ENCODE data around the gene P4HB.

Gene P4HB

DNA sequence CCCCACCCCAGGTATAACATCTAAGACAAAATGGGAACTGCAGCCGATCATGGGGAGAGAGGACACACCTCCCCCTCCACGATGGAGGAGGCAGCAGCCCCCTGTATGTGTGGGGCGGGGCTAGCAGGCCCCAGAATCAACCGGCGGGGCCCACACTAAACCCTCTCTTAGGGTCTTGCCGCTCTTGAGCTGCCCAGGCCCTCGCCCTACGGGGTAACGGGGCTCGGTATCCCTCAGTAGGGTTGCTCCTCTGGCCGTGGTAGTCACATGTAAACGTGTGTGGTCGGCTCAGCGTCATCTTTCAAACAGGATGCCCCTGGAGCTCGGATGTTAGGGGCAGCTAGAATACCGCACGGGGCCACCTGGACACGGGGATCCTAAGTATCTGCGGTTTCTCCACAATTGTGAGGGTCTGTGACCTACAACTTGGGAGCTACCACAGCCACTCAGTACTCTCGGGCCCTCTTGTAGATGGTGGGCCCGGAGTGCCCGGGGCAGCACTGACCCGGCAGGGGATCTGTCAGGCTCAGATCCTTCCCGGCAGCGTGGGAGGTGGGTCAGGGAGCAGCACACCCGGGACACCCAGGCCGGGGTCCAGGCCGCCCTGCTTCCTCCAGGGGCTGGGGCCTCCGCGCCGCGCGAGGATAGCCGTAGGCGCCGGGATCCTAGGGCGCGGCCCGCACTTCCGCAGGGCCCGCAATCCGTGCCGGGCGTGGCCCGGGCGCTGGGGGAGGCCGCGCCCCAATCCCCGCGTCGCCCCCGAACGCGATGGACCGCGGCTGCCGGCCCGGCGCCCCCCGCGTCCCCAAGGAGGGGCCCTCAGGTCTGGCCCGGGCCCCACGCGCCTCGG is 10.0 kb upstream of the P4HB start (continued):
- TF ChIP-seq, protein P1, sequence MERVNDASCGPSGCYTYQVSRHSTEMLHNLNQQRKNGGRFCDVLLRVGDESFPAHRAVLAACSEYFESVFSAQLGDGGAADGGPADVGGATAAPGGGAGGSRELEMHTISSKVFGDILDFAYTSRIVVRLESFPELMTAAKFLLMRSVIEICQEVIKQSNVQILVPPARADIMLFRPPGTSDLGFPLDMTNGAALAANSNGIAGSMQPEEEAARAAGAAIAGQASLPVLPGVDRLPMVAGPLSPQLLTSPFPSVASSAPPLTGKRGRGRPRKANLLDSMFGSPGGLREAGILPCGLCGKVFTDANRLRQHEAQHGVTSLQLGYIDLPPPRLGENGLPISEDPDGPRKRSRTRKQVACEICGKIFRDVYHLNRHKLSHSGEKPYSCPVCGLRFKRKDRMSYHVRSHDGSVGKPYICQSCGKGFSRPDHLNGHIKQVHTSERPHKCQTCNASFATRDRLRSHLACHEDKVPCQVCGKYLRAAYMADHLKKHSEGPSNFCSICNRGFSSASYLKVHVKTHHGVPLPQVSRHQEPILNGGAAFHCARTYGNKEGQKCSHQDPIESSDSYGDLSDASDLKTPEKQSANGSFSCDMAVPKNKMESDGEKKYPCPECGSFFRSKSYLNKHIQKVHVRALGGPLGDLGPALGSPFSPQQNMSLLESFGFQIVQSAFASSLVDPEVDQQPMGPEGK (CRISPR knock-in tag; IDR thresholded peaks at IDR 0.05; ENCODE audit: borderline replicate concordance), result 0 out of 2 replicates have a peak, but pooled peaks have one; percentile 21
- TF ChIP-seq OSR1 (CRISPR knock-in tag; IDR thresholded peaks at IDR 0.05), result no peak
- no peak for TF ChIP-seq ZFP3 (CRISPR knock-in tag; IDR thresholded peaks at IDR 0.05)

DNA sequence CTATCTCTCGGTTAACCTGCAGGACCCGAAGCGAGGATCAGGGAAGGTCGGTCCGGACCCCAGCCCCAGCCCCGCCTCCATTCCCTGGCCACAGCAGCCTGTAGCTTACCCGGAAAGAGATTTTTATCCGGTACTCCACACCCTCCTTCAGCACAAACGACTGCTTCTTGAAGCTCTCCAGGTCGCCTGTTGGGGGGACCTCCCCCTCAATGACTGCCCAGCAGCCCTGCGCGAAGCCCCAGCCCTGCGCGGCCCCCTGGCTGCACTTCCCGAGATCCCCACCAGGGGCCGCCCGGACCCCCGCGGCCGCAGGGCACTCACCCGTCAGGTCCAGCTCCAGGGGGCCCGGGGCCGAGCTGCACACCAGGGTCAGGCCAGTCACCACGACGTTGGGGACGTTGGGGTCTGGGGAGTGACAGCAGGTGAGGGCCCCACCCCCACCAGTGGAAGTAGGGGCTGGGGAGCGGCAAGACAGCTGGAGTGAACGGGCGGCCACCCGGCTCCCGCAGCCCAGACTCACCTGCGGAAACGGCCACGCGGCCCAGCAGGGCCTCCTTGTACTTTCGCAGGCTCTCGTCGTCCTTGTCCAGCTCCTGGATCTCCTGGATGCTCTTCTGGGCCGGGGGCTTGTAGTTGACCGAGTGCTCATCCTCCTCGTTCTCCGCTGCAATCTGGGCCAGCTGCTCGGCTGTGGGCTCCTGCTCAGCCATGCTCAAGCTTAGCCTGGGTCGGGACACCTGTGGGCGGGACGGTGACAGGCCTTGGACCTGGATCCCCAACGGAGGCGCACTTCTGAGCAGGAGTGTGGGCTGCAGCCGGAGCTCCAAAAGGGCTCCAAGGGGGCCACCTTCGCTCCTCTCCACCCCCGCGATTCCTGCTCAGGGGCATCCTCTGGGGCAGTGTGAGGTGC is 9.1 kb upstream of the P4HB start:
- peak; percentile 6 for ATAC-seq

More for the DNA sequence above, 9.1 kb upstream of the P4HB start:
- TF ChIP-seq OSR1 (CRISPR knock-in tag; IDR thresholded peaks at IDR 0.05) (no peak), ARNTL (CRISPR knock-in tag; IDR thresholded peaks at IDR 0.05; ENCODE audit: borderline replicate concordance, low read depth) (no peak), ZFP3 (CRISPR knock-in tag; IDR thresholded peaks at IDR 0.05) (no peak), GLIS3 (CRISPR knock-in tag; IDR thresholded peaks at IDR 0.05) (peak; percentile 74), ESRRG (CRISPR knock-in tag; IDR thresholded peaks at IDR 0.05) (0 out of 2 replicates have a peak, but pooled peaks have one; percentile 5), ZC3H10 (CRISPR knock-in tag; IDR thresholded peaks at IDR 0.05) (no peak), CSDC2 (CRISPR knock-in tag; IDR thresholded peaks at IDR 0.05) (0 out of 2 replicates have a peak, but pooled peaks have one; percentile 40), TOX (CRISPR knock-in tag; IDR thresholded peaks at IDR 0.05; ENCODE audit: borderline replicate concordance) (no peak), SNAI2 (CRISPR knock-in tag; IDR thresholded peaks at IDR 0.05) (no peak), ZFP30 (CRISPR knock-in tag; IDR thresholded peaks at IDR 0.05) (no peak), PPARA (CRISPR knock-in tag; IDR thresholded peaks at IDR 0.05; ENCODE audit: borderline replicate concordance) (no peak), ZNF70 (CRISPR knock-in tag; IDR thresholded peaks at IDR 0.05) (no peak), ZNF565 (CRISPR knock-in tag; conservative IDR thresholded peaks at IDR 0.05; ENCODE audit: low read depth) (no peak), TCF4 (CRISPR knock-in tag; IDR thresholded peaks at IDR 0.05; ENCODE audit: borderline replicate concordance) (no peak), ZNF8 (CRISPR knock-in tag; IDR thresholded peaks at IDR 0.05) (no peak), ISL1 (CRISPR knock-in tag; IDR thresholded peaks at IDR 0.05) (no peak), RARB (CRISPR knock-in tag; IDR thresholded peaks at IDR 0.05) (no peak), BACH2 (CRISPR knock-in tag; IDR thresholded peaks at IDR 0.05; ENCODE audit: borderline replicate concordance) (no peak)
- TF ChIP-seq, protein P2, sequence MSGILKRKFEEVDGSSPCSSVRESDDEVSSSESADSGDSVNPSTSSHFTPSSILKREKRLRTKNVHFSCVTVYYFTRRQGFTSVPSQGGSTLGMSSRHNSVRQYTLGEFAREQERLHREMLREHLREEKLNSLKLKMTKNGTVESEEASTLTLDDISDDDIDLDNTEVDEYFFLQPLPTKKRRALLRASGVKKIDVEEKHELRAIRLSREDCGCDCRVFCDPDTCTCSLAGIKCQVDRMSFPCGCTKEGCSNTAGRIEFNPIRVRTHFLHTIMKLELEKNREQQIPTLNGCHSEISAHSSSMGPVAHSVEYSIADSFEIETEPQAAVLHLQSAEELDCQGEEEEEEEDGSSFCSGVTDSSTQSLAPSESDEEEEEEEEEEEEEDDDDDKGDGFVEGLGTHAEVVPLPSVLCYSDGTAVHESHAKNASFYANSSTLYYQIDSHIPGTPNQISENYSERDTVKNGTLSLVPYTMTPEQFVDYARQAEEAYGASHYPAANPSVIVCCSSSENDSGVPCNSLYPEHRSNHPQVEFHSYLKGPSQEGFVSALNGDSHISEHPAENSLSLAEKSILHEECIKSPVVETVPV (CRISPR knock-in tag; IDR thresholded peaks at IDR 0.05), result no peak
- TF ChIP-seq, protein P3, sequence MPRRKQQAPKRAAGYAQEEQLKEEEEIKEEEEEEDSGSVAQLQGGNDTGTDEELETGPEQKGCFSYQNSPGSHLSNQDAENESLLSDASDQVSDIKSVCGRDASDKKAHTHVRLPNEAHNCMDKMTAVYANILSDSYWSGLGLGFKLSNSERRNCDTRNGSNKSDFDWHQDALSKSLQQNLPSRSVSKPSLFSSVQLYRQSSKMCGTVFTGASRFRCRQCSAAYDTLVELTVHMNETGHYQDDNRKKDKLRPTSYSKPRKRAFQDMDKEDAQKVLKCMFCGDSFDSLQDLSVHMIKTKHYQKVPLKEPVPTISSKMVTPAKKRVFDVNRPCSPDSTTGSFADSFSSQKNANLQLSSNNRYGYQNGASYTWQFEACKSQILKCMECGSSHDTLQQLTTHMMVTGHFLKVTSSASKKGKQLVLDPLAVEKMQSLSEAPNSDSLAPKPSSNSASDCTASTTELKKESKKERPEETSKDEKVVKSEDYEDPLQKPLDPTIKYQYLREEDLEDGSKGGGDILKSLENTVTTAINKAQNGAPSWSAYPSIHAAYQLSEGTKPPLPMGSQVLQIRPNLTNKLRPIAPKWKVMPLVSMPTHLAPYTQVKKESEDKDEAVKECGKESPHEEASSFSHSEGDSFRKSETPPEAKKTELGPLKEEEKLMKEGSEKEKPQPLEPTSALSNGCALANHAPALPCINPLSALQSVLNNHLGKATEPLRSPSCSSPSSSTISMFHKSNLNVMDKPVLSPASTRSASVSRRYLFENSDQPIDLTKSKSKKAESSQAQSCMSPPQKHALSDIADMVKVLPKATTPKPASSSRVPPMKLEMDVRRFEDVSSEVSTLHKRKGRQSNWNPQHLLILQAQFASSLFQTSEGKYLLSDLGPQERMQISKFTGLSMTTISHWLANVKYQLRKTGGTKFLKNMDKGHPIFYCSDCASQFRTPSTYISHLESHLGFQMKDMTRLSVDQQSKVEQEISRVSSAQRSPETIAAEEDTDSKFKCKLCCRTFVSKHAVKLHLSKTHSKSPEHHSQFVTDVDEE (CRISPR knock-in tag; IDR thresholded peaks at IDR 0.05), result 0 out of 2 replicates have a peak, but pooled peaks have one; percentile 31
- TF ChIP-seq, protein P4, sequence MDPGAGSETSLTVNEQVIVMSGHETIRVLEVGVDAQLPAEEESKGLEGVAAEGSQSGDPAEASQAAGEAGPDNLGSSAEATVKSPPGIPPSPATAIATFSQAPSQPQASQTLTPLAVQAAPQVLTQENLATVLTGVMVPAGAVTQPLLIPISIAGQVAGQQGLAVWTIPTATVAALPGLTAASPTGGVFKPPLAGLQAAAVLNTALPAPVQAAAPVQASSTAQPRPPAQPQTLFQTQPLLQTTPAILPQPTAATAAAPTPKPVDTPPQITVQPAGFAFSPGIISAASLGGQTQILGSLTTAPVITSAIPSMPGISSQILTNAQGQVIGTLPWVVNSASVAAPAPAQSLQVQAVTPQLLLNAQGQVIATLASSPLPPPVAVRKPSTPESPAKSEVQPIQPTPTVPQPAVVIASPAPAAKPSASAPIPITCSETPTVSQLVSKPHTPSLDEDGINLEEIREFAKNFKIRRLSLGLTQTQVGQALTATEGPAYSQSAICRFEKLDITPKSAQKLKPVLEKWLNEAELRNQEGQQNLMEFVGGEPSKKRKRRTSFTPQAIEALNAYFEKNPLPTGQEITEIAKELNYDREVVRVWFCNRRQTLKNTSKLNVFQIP (CRISPR knock-in tag; IDR thresholded peaks at IDR 0.05; ENCODE audit: borderline replicate concordance, low read depth), result no peak
- TF ChIP-seq, protein P1 (CRISPR knock-in tag; IDR thresholded peaks at IDR 0.05; ENCODE audit: borderline replicate concordance), result peak; percentile 38; the same call in 1 of the 2 replicates
- TF ChIP-seq, protein P5, sequence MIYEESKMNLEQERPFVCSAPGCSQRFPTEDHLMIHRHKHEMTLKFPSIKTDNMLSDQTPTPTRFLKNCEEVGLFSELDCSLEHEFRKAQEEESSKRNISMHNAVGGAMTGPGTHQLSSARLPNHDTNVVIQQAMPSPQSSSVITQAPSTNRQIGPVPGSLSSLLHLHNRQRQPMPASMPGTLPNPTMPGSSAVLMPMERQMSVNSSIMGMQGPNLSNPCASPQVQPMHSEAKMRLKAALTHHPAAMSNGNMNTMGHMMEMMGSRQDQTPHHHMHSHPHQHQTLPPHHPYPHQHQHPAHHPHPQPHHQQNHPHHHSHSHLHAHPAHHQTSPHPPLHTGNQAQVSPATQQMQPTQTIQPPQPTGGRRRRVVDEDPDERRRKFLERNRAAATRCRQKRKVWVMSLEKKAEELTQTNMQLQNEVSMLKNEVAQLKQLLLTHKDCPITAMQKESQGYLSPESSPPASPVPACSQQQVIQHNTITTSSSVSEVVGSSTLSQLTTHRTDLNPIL (CRISPR knock-in tag; IDR thresholded peaks at IDR 0.05; ENCODE audit: low read depth), result no peak

Data from SK-N-SH treated with all-trans-retinoic acid at 6 μM for 48 hours (cell line).